Naive B cell (primary cell): ENCODE results near the gene MRGPRE. TPM values are rescaled to one million over a fixed set of nuclear protein-coding genes. Genes with fewer than 3 reads are reported as not detected.

ENCODE experiments used
- ATAC-seq, 2 donors: fragments of 150-1000 bp; cut with Tn5 transposase; 2 replicates each; pipeline ENCODE4 v1.10.0; 2021; ENCODE audit warnings: low read depth in 2 of 2, mild to moderate bottlenecking in 2 of 2, moderate library complexity in 2 of 2
- DNase-seq: peaks from one replicate; pipeline ENCODE4 v3.0.0; 2022
- H3K27ac Mint-ChIP-seq, 6 donors: one replicate each; pipeline ENCODE4 v1.8.0; 2020 to 2022; ENCODE audit warnings: mild to moderate bottlenecking in 6 of 6, mixed read lengths in 6 of 6, moderate library complexity in 5 of 6, inconsistent platforms in 2 of 6
- H3K27me3 Mint-ChIP-seq, 3 donors: one replicate each; pipeline ENCODE4 v1.8.0; 2021 to 2022; ENCODE audit warnings: mixed read lengths in 3 of 3, mild to moderate bottlenecking in 1 of 3
- H3K36me3 Mint-ChIP-seq, 2 donors: one replicate each; pipeline ENCODE4 v1.8.0; 2020 to 2022; ENCODE audit warnings: mixed read lengths in 2 of 2, inconsistent platforms in 1 of 2, mild to moderate bottlenecking in 1 of 2
- H3K4me1 Mint-ChIP-seq, 3 donors: one replicate each; pipeline ENCODE4 v1.8.0; 2020 to 2022; ENCODE audit warnings: mixed read lengths in 3 of 3, inconsistent platforms in 1 of 3, mild to moderate bottlenecking in 1 of 3, moderate library complexity in 1 of 3
- H3K4me3 Mint-ChIP-seq, 8 donors: one replicate each; pipeline ENCODE4 v1.8.0; 2020 to 2022; ENCODE audit warnings: mild to moderate bottlenecking in 8 of 8, mixed read lengths in 8 of 8, moderate library complexity in 8 of 8, inconsistent platforms in 2 of 8
- H3K9me3 Mint-ChIP-seq, 7 donors: one replicate each; pipeline ENCODE4 v1.8.0; 2020 to 2022; ENCODE audit warnings: mixed read lengths in 7 of 7, mild to moderate bottlenecking in 5 of 7, inconsistent platforms in 2 of 7, moderate library complexity in 1 of 7
- polyA plus RNA-seq, 6 donors: library from polyadenylated mRNA; unstranded; fragments of 300-500 nt; fragmentation: Illumina TruSeq; gene quantifications; one replicate each; pipeline ENCODE4 v1.2.3, GENCODE V29; 2021; ENCODE audit warnings: low read depth in 6 of 6

MRGPRE gene
- polyA plus RNA-seq, 6 donors from 2014 or later, result not detected

DNA sequence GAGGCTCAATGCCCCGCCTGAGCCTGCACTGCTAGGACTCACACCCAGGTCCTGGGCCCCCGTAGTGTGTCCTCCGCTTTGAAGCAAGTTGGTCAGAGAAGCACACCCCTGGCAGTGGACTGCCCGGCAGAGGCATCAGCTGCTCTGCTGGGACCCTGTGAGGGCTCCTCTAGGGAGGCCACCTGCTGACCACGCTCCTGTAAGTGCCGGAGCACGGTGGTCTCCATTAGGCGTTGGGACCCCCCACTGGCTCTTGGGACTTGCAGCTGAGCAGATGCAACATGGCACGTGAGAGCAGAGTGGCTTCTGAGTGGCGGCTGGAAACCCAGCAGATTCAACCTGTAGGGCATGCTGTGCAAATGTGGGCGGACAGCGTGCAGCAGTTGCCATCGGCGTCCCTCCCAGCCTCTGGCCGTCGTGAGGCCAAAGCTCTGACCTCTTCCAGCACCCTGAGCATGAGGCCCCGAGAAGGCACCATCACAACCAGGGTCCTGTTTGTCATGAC is 30.5 kb downstream of the MRGPRE start:
- Mint-ChIP-seq H3K4me3 (no peak overlapping the region), H3K9me3 (no peaks in the 10 kb centered on the region), H3K36me3 (no peaks in the 10 kb centered on the region), H3K27me3 (peaks cover 0 to 29% (median 11%) of the 10 kb centered on the region in 3 donors), H3K4me1 (no peaks in the 10 kb centered on the region), H3K27ac (no peak overlapping the region)
- DNase-seq (no peak), ATAC-seq (no peak)

DNA sequence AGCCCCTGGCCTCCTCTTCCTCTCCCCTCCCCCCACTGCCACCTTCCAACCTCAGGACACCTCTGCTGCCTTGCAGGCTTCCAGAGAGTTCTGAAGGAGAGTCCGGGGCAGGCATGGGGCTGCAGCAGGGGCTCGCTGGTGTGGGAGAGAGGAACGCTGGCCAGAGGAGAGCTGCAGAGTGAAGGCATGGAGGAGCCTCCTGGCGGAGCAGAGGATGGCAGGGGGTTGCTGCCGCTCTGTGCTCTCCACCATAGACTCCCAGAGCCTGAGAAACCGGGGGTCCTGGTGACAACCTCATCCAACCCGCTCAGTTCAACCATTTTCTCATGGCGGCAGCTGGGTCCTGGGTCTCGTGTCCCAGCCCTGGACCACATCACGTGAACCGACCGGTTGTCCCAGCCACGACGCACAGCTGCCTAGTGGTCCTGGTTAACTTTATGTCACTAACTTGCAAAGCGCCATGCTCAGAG is 31.1 kb downstream of the MRGPRE start:
- no peak overlapping the region for H3K27ac Mint-ChIP-seq
- DNase-seq (no peak), ATAC-seq (no peak)
- H3K36me3 Mint-ChIP-seq, result no peaks in the 10 kb centered on the region
- no peak overlapping the region for H3K4me3 Mint-ChIP-seq
- H3K27me3 Mint-ChIP-seq, result peaks cover 0 to 29% (median 11%) of the 10 kb centered on the region in 3 donors
- H3K9me3 Mint-ChIP-seq, result no peaks in the 10 kb centered on the region
- H3K4me1 Mint-ChIP-seq, result no peaks in the 10 kb centered on the region

DNA sequence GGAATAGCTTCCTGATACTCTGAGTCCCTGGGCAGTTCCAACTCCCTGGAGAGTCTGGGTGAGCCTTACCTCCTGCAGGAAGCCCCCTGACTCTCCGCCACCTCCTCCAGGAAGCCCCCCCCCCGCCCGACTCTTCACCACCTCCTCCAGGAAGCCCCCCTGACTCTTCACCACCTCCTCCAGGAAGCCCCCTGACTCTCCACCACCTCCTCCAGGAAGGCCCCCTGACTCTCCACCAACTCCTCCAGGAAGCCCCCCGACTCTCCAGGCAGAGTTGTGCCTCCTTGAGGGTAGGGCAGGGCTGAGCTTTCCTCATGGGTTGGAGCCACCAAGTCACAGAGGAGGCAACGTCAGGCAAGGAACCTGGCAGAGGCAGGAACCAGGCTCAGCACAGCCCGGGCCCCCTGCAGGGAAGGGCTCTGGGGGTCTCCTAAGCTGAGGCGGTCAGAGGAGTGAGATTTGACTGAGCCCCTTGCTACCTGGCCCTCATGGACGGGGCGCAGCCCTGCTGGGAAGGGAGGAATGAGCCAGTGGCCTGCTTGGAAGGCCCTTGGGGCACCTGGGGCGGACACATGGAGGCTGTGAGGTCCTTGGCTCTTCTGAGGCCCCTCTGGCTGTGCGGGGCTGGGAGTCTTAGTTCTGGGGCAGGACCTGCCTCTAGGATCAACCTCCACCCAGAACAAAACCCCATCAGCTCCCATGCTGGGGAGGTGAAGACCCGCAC is 31.7 kb downstream of the MRGPRE start:
- Mint-ChIP-seq H3K36me3 (no peaks in the 10 kb centered on the region), H3K9me3 (peaks cover 0 to 2% (median 0%) of the 10 kb centered on the region in 7 donors), H3K27ac (no peak overlapping the region), H3K4me1 (no peaks in the 10 kb centered on the region), H3K4me3 (no peak overlapping the region), H3K27me3 (peaks cover 0 to 29% (median 11%) of the 10 kb centered on the region in 3 donors)
- DNase-seq, result no peak
- no peak for ATAC-seq

DNA sequence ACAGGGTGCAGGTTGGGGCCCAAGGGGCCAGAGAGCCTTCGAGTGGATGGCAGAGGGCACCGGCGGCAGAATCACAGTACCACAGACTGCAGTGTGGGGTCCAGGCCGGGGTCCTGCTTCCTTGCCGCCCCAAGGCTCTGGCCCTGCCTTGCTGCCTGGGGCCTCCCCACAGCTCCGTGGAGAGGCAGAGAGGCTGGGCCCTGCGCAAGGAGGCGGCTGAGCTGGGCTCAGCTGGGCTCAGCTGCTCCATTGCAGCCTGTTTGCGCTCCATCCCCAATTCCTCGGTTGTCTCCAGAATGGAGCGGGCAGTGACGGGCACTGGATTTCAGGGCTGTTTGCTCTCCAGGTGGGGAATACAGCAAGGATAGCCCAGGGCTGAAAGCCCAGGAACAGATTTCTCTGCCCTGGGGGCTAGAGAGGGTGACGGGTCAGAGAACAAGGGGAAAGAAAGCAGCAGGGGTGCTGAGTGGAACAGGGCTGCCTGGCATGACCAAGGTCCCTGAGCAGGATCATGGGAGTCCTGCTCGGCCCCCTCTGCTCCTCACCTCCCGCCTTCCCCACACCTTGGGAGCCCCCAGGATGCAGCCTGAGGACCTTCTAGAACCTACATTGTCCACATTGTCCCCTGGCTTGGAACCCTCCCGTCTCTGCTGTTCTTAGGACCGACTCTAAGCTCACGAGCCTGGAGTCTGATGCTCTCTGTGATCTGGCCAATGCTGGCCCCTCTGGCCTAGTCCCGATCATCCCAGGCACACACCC is 32.5 kb downstream of the MRGPRE start:
- no peak for ATAC-seq
- Mint-ChIP-seq H3K27ac (no peak overlapping the region), H3K9me3 (peaks cover 0 to 2% (median 0%) of the 10 kb centered on the region in 7 donors), H3K4me3 (no peak overlapping the region), H3K36me3 (no peaks in the 10 kb centered on the region), H3K27me3 (peaks cover 0 to 22% (median 11%) of the 10 kb centered on the region in 3 donors), H3K4me1 (no peaks in the 10 kb centered on the region)
- no peak for DNase-seq

DNA sequence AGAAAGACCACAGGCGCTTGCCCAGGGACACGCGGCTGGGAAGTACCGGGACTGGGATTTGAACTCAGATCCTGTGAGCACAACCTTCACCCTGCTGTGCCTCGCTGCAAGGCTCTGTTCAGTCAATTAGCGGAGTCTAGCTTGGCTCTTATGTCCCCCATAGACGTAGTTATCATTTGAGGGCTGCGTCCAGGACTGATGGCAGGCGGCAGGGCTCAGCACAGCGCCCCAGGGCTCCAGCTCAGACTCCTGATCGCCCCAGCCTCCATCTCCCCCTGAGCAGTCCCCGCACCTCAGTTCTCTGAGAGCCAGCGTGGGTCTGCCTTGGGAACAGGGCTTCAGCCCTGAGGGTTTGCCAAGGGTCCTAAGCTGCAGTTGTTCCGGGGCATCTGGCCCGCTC is 33.4 kb downstream of the MRGPRE start:
- Mint-ChIP-seq H3K4me1 (no peaks in the 10 kb centered on the region), H3K27me3 (peaks cover 0 to 20% (median 11%) of the 10 kb centered on the region in 3 donors), H3K36me3 (no peaks in the 10 kb centered on the region), H3K4me3 (no peak overlapping the region), H3K27ac (no peak overlapping the region), H3K9me3 (peaks cover 0 to 2% (median 0%) of the 10 kb centered on the region in 7 donors)
- DNase-seq, result no peak
- no peak for ATAC-seq

- no peak overlapping the region for H3K27ac Mint-ChIP-seq
- H3K4me3 Mint-ChIP-seq, result peak overlapping the region in 1 of 8 donors; percentile 15
- peaks cover 0 to 2% (median 0%) of the 10 kb centered on the region in 7 donors for H3K9me3 Mint-ChIP-seq
- peaks cover 0 to 20% (median 11%) of the 10 kb centered on the region in 3 donors for H3K27me3 Mint-ChIP-seq
- ATAC-seq, result no peak
- no peak for DNase-seq
- H3K4me1 Mint-ChIP-seq, result no peaks in the 10 kb centered on the region
- H3K36me3 Mint-ChIP-seq, result no peaks in the 10 kb centered on the region
Observed at GRCh38 chr11:3197878-3198528, 34.2 kb downstream of the MRGPRE start.

GRCh38 chr11:3197044-3197695 is 35.0 kb downstream of the MRGPRE start:
- peak overlapping the region in 1 of 8 donors; percentile 79 for H3K4me3 Mint-ChIP-seq
- DNase-seq (no peak), ATAC-seq (no peak)
- no peaks in the 10 kb centered on the region for H3K4me1 Mint-ChIP-seq
- no peak overlapping the region for H3K27ac Mint-ChIP-seq
- H3K27me3 Mint-ChIP-seq, result peaks cover 0 to 14% (median 11%) of the 10 kb centered on the region in 3 donors
- peaks cover 0 to 2% (median 0%) of the 10 kb centered on the region in 7 donors for H3K9me3 Mint-ChIP-seq
- no peaks in the 10 kb centered on the region for H3K36me3 Mint-ChIP-seq

DNA sequence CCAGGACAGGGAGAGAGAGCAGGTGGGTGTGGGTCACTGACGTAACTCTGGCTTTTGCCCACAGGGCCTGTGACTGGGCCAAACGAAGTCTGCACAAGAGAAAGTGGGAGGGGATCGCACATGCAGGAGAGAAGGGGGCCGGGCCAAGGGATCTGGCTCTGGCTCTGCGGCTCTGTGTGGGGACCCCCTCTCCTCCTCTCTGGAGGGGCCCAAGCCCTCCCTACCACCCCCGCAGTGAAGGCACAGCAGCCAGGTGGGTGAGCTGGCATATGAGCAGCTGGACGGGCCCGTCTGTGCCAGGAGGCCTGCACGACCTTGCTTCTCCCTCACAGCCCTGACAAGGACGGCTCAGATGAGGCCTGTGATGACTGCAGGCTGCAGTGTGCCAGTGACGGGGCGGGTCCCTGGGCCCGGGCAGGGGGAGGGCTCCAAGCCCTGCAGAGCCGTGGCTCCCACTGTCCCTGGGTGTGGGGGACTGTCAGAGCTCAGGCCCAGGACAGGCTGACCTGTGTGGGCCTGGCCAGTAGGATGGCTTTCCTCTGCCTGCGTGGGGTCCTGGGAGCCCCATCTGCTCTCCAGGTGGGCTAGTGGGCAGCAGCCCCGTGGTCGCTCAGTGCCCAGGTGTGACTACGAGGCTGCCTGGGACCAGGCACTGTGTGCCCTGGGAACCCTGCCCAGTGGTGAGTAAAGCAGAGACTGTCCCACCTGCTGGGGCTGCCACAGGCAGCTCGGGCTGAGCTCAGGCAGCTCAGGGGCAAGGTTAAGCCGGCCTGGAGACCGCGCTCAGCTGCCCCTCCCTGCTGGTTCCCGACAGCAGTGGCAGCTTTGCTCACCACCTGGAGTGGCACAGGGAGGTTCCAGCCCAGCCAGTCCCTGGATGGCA is 35.8 kb downstream of the MRGPRE start:
- no peak overlapping the region for H3K27ac Mint-ChIP-seq
- H3K9me3 Mint-ChIP-seq, result peaks cover 0 to 2% (median 0%) of the 10 kb centered on the region in 7 donors
- no peaks in the 10 kb centered on the region for H3K4me1 Mint-ChIP-seq
- no peak for ATAC-seq
- H3K36me3 Mint-ChIP-seq, result no peaks in the 10 kb centered on the region
- DNase-seq, result no peak
- H3K4me3 Mint-ChIP-seq, result no peak overlapping the region
- peaks cover 0 to 11% (median 9%) of the 10 kb centered on the region in 3 donors for H3K27me3 Mint-ChIP-seq

- H3K27me3 Mint-ChIP-seq, result peaks cover 0 to 6% (median 5%) of the 10 kb centered on the region in 3 donors
- no peak for ATAC-seq
Observed at GRCh38 chr11:3195251-3196160, 36.7 kb downstream of the MRGPRE start.

GRCh38 chr11:3194016-3194816 is 38.0 kb downstream of the MRGPRE start:
- Mint-ChIP-seq H3K36me3 (no peaks in the 10 kb centered on the region), H3K4me1 (no peaks in the 10 kb centered on the region), H3K27me3 (peaks cover 0 to 6% (median 0%) of the 10 kb centered on the region in 3 donors), H3K27ac (no peak overlapping the region), H3K4me3 (no peak overlapping the region), H3K9me3 (peaks cover 0 to 4% (median 0%) of the 10 kb centered on the region in 7 donors)
- DNase-seq, result no peak
- no peak for ATAC-seq

More at GRCh38 chr11:3195251-3196160, 36.7 kb downstream of the MRGPRE start:
- H3K36me3 Mint-ChIP-seq, result no peaks in the 10 kb centered on the region
- H3K9me3 Mint-ChIP-seq, result peaks cover 0 to 2% (median 0%) of the 10 kb centered on the region in 7 donors
- H3K4me1 Mint-ChIP-seq, result no peaks in the 10 kb centered on the region
- H3K27ac Mint-ChIP-seq, result no peak overlapping the region
- DNase-seq, result no peak
- no peak overlapping the region for H3K4me3 Mint-ChIP-seq
